Astrocyte (in vitro differentiated cells and primary cell): ENCODE measurements around the gene TLR1. TPM values are rescaled to one million over a fixed set of nuclear protein-coding genes. Genes with fewer than 3 reads are reported as not detected.
"Not testable (repeated sequence)": the region's sequence is repeated elsewhere in the genome, so short reads cannot be mapped to it uniquely, and the experiment has no call there.

Experiments
- DNase-seq: peaks from one replicate; pipeline ENCODE4 v3.0.0-alpha.2; 2010; ENCODE audit warnings: low read depth
- FAIRE-seq: peaks from 2 replicates; lab custom pipeline; 2011; peaks lifted over from hg19 to GRCh38; lab: Jason Lieb, UNC
- H2AFZ ChIP-seq: 2 replicates; pipeline ENCODE4 v1.6.0; 2012; ENCODE audit warnings: low read depth, low read length, inconsistent platforms
- H3K27ac ChIP-seq: 2 replicates; pipeline ENCODE4 v1.5.1; 2011; ENCODE audit warnings: low read depth, low read length, inconsistent platforms
- H3K27me3 ChIP-seq: 2 replicates; pipeline ENCODE4 v1.6.0; 2011; ENCODE audit warnings: low read length, inconsistent platforms; ENCODE audit not compliant: insufficient read depth
- H3K36me3 ChIP-seq: 2 replicates; pipeline ENCODE4 v1.5.1; 2011; ENCODE audit warnings: low read length, inconsistent platforms; ENCODE audit not compliant: insufficient read depth
- H3K4me1 ChIP-seq: 2 replicates; pipeline ENCODE4 v1.5.1; 2011; ENCODE audit warnings: low read length, inconsistent platforms; ENCODE audit not compliant: insufficient read depth
- H3K4me2 ChIP-seq: 2 replicates; pipeline ENCODE4 v1.6.0; 2012; ENCODE audit warnings: low read length, inconsistent platforms
- H3K4me3 ChIP-seq: 2 replicates; pipeline ENCODE4 v1.5.1; 2011; ENCODE audit warnings: low read depth, mild to moderate bottlenecking, low read length, inconsistent platforms; ENCODE audit not compliant: insufficient read depth
- H3K79me2 ChIP-seq: 2 replicates; pipeline ENCODE4 v1.6.0; 2012; ENCODE audit warnings: mild to moderate bottlenecking, low read length, inconsistent platforms; ENCODE audit not compliant: insufficient read depth
- H3K9ac ChIP-seq: 2 replicates; pipeline ENCODE4 v1.6.0; 2012; ENCODE audit warnings: mild to moderate bottlenecking, low read length, inconsistent platforms
- H3K9me3 ChIP-seq: 2 replicates; pipeline ENCODE4 v1.5.1; 2012; ENCODE audit warnings: low read depth, mild to moderate bottlenecking, low read length, inconsistent platforms; ENCODE audit not compliant: insufficient read depth
- H4K20me1 ChIP-seq: 2 replicates; pipeline ENCODE4 v1.6.0; 2012; ENCODE audit warnings: low read length, inconsistent platforms; ENCODE audit not compliant: insufficient read depth
- H3K27ac Mint-ChIP-seq: one replicate; pipeline ENCODE4 v1.8.0; 2021; ENCODE audit warnings: mild to moderate bottlenecking, mixed read lengths; ENCODE audit not compliant: unreplicated experiment
- H3K27me3 Mint-ChIP-seq: one replicate; pipeline ENCODE4 v1.8.0; 2021; ENCODE audit warnings: low read depth, mixed read lengths; ENCODE audit not compliant: unreplicated experiment
- H3K36me3 Mint-ChIP-seq: one replicate; pipeline ENCODE4 v1.8.0; 2021; ENCODE audit warnings: low read depth, mixed read lengths; ENCODE audit not compliant: unreplicated experiment
- H3K4me1 Mint-ChIP-seq: one replicate; pipeline ENCODE4 v1.8.0; 2021; ENCODE audit warnings: low read depth, mixed read lengths; ENCODE audit not compliant: unreplicated experiment
- H3K4me3 Mint-ChIP-seq: one replicate; pipeline ENCODE4 v1.8.0; 2021; ENCODE audit warnings: mild to moderate bottlenecking, moderate library complexity, mixed read lengths; ENCODE audit not compliant: unreplicated experiment
- H3K9me3 Mint-ChIP-seq: one replicate; pipeline ENCODE4 v1.8.0; 2021; ENCODE audit warnings: mild to moderate bottlenecking, mixed read lengths; ENCODE audit not compliant: unreplicated experiment
- CTCF ChIP-seq: IDR thresholded peaks from 2 replicates; pipeline ENCODE4 v1.5.1; 2011; ENCODE audit warnings: low read depth, mild to moderate bottlenecking, inconsistent platforms, low read length, moderate library complexity; ENCODE audit not compliant: insufficient read depth
- EZH2 ChIP-seq: IDR thresholded peaks from 2 replicates; pipeline ENCODE4 v1.6.1; 2012; ENCODE audit warnings: mild to moderate bottlenecking, low read length, inconsistent platforms; ENCODE audit not compliant: insufficient read depth
- total RNA-seq: library from RNA; stranded (reverse); gene quantifications from 2 replicates; pipeline ENCODE4 v1.2.1, GENCODE V29; 2021

The TLR1 gene
- total RNA-seq, 1 donor from 2014 or later: 0.54 TPM

DNA sequence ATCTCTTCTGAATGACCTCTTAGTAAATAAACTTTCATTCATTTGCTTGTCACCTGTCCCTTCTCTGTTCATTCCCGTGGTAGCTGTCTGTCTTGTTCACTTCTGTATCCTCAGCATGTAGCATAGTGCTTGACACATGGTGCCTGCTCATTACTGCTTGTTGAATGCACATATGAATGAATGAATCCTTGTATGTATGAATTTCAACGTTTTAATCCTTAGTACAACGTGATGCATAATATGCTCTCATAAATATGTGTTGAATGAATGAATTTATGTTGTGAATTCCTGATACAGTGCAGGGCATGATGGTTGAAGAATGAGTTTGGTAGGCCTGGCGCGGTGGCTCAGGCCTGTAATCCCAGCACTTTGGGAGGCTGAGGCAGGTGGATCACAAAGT is 24.8 kb downstream of the TLR1 start:
- no peak for FAIRE-seq
- Mint-ChIP-seq H3K4me3 (no peak overlapping the region), H3K27me3 (no peaks in the 10 kb centered on the region)

GRCh38 chr4:38777925-38778324 is 26.7 kb downstream of the TLR1 start:
- not testable (repeated sequence) for H3K27me3 Mint-ChIP-seq, H3K4me1 ChIP-seq, H3K36me3 ChIP-seq, H2AFZ ChIP-seq, H3K79me2 ChIP-seq, H3K9me3 Mint-ChIP-seq, H3K27ac ChIP-seq, H3K27me3 ChIP-seq, H3K9me3 ChIP-seq, H3K4me3 ChIP-seq, H3K27ac Mint-ChIP-seq, H3K4me3 Mint-ChIP-seq, H3K4me1 Mint-ChIP-seq, H3K4me2 ChIP-seq, FAIRE-seq, H3K36me3 Mint-ChIP-seq, DNase-seq, H4K20me1 ChIP-seq, H3K9ac ChIP-seq

More for the DNA sequence above, 24.8 kb downstream of the TLR1 start:
- Histone ChIP-seq H3K4me1 (no peaks in the 10 kb centered on the region), H2AFZ (no peak overlapping the region), H3K79me2 (no peaks in the 10 kb centered on the region), H3K27ac (no peak overlapping the region), H3K9ac (no peak overlapping the region), H3K27me3 (no peaks in the 10 kb centered on the region), H3K36me3 (no peaks in the 10 kb centered on the region), H3K9me3 (no peaks in the 10 kb centered on the region), H3K4me3 (no peak overlapping the region), H3K4me2 (no peak overlapping the region), H4K20me1 (no peaks in the 10 kb centered on the region)
- Mint-ChIP-seq H3K27ac (no peak overlapping the region), H3K36me3 (no peaks in the 10 kb centered on the region), H3K4me1 (no peaks in the 10 kb centered on the region), H3K9me3 (peaks cover 3% of the 10 kb centered on the region)
- DNase-seq: no peak
- TF ChIP-seq EZH2 (no peak), CTCF (no peak)

DNA sequence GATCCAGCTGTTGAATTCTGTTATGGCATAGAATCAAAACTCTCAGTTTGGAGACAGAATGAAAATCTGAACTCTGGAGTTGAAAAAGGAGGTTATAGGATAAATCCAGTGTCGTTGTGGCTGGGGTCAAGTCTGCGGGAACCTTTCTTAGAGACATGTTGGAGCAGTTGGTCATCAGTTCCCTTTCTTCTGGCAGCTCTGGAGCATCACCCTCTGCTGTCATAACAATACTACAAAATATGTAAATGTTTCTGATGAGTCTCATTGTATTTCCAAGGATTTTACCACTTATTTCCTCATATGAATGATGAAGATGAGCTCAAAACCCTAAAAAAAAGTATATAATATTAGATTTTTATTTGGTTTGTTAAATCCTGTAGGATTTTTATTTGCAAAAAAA is 29.3 kb downstream of the TLR1 start:
- Histone ChIP-seq H3K4me3 (no peak overlapping the region), H3K27me3 (no peaks in the 10 kb centered on the region), H3K4me1 (no peaks in the 10 kb centered on the region), H3K27ac (no peak overlapping the region), H2AFZ (no peak overlapping the region), H4K20me1 (no peaks in the 10 kb centered on the region), H3K9ac (no peak overlapping the region), H3K9me3 (no peaks in the 10 kb centered on the region), H3K79me2 (no peaks in the 10 kb centered on the region), H3K36me3 (no peaks in the 10 kb centered on the region), H3K4me2 (no peak overlapping the region)
- no peak overlapping the region for H3K4me3 Mint-ChIP-seq
- no peak overlapping the region for H3K27ac Mint-ChIP-seq
- DNase-seq: no peak
- TF ChIP-seq EZH2 (no peak), CTCF (no peak)
- no peaks in the 10 kb centered on the region for H3K27me3 Mint-ChIP-seq
- peaks cover 3% of the 10 kb centered on the region for H3K9me3 Mint-ChIP-seq
- no peaks in the 10 kb centered on the region for H3K36me3 Mint-ChIP-seq
- H3K4me1 Mint-ChIP-seq: no peaks in the 10 kb centered on the region
- FAIRE-seq: no peak
